ENCODE results near the gene RERE. TPM values are rescaled to one million over a fixed set of nuclear protein-coding genes. Genes with fewer than 3 reads are reported as not detected.

RERE gene
- total RNA-seq, 1 donor from 2014 or later = 1,626 TPM

DNA sequence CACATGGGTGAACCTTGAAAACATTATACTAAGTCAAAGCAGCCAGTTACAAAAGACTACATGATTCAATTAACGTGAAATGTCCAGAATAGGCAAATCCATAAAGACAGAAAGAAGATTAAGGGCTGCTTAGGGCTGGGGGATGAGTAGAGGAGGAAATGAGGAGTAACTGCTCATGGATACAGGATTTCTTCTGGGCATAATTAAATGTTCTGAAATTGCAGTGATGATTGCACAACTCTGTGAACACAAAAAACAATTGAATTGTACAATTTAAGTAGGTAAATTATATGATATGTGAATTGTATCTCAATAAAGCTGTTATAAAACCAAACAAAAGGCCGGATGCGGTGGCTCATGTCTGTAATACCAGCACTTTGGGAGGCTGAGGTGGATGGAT lies 52.2 kb downstream of the RERE start:
- no peak for DNase-seq (ENCODE audit: low spot score in 2 of 2)
- FAIRE-seq = no peak

DNA sequence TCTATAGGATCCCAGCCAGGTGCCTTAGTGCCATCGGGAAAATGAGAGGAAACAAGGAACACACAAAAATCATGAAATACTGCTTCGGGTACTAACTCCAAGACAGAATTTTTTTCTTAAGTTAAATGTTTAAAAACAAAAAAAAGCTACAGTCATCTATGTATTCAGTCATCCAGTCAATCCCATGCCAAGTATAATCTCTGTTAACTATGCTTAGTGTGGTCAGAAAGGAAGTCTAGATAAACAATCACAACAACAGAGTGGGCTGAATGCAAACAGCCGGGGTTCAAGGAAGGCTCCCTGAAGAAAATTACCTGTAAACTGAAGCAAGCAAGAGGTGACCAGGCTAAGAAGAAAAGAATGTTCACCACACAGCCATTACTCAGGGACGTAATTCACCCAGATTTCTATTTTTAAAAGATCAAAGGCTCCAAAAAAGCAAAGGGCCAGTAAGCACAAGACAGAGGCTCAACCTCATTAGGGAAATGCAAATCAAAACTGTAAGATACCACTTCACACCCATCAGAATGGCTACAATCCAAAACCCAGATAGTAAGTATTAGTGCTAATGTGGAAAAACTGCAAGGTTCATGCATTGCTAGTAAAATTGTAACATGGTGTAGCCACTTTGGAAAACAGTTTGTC lies 53.0 kb downstream of the RERE start:
- DNase-seq (ENCODE audit: low spot score in 2 of 2) (no peak), FAIRE-seq (no peak)

DNA sequence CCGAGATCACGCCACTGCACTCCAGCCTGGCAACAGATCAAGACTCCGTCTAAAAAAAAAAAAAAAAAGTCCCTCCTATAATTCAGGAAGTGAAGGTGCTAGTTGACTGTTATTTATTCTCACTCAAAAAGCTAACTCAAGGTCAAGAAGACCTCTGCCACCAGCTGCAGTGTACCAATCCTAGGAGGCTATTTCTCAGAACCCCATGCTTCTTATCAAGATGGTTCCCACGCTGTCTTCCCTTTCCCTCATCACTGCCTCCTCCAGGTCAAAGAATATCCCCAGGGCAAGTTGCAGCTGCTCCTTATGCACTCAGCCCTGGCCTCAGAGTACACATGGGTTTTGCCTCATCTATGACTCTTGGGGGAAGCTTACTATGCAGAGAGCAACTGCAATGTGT lies 53.6 kb downstream of the RERE start:
- FAIRE-seq = no peak
- no peak for DNase-seq (ENCODE audit: low spot score in 2 of 2)

DNA sequence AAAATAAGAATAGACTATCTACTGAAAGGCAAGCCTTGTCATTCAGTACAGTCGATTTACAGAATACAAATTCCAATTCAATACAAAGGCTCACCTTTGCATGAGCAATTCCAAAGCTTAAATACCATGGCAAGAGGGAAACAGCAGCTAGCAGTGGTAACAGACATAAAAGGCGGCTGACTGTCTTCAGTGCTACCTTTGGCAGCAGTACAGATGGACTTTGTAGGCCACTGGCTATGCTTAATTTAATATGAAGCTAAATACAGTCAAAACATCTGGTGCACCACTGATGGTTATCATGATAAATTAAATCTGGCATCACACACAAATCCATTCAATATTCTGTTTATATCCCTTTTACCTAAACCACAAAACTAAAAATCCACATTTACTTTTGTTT lies 62.4 kb downstream of the RERE start:
- DNase-seq (ENCODE audit: low spot score in 2 of 2) = no peak

DNA sequence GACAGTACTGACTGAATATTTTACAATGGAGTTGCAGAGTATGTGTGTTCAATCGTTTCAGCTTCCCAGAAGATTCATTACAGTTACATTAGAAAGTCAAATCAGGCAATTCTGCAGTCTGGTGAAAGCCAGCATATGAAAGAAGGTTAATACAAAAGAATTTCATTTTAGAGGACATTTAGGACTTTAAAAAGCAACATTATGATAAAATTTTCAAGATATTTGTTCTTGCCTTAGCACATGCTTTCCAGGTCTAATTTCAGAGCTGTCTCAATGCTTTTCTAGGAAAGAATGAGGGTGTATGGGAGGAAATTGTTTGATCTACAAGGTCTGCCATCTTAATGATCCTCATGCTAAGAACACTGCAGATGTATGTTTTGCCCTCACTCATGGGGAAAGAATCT lies 63.2 kb downstream of the RERE start:
- DNase-seq (ENCODE audit: low spot score in 2 of 2) (no peak), FAIRE-seq (no peak)

More for the DNA sequence above, 62.4 kb downstream of the RERE start:
- no peak for FAIRE-seq

DNA sequence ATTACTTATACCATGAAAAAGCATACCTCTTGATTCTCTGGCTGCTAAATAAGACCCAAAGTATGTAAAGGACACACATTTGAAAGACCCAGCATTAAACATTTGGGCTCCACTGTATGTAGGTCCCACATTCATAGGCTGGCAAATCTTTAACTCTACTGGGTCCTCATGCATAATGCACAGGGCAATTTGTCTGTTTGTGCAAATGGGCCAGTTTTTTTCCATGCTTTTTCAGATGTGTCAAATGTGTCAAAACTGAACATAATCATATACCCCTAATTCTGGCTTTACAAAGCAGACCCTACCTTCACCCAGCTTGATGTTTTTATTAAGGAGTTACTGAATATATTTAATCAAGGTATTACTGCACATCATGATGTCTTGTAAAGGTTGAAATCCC lies 63.7 kb downstream of the RERE start:
- DNase-seq (ENCODE audit: low spot score in 2 of 2) (no peak), FAIRE-seq (no peak)

DNA sequence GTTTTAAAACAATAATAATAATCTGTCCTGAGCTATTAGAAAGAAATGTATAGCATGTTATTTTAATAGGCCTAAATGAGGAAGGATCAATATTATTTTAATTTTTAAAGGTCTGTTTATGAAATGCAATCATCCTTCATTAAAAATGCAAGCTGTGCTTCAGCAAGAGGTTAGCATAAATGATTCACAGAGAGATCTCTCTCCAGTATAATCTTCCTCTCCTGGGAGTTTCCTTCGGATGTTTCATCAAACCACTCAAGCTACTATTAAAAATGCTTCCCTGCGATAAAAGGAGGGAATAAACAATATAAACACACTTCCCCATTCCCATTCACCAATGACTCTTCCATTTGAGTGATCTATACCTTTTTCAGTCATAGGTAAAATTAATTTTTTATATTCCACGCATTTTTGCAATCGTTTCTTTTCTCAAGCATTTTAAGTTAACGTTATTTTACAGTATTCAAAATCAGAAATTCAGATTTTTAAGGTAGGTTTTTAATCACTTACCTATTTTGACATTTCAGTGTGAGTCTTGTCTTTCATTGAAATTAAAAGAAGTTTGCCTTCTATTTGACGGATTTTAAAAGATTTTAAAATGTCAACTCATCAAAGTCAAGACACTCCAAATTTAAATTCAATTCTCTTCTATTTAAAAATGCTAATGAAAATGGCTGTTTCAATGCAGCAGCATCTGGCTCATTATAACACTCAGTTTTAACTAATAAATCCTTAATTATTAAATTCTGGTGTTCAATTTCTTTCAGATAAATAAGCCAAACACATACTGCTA lies 64.3 kb downstream of the RERE start:
- peak; percentile 24 for FAIRE-seq
- no peak for DNase-seq (ENCODE audit: low spot score in 2 of 2)

DNA sequence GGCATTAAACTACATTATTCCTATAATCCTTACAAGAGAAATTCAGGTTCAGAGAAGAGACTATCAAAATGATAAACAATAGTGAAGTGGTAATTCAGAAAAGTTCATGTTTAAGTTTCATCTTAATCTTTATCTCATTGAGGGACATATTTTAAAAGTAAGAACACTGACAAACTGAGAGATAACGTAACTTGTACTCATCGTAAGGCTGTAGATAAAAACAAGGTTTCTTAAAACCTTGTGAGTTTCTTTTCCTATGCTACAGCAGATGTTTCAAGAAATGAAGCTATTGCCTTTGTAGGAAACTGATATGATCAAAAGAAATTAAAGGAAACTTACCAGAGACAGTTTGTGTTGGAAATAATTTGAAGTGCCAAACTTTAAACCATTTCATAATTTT lies 65.0 kb downstream of the RERE start:
- DNase-seq (ENCODE audit: low spot score in 2 of 2) = no peak
- no peak for FAIRE-seq

DNA sequence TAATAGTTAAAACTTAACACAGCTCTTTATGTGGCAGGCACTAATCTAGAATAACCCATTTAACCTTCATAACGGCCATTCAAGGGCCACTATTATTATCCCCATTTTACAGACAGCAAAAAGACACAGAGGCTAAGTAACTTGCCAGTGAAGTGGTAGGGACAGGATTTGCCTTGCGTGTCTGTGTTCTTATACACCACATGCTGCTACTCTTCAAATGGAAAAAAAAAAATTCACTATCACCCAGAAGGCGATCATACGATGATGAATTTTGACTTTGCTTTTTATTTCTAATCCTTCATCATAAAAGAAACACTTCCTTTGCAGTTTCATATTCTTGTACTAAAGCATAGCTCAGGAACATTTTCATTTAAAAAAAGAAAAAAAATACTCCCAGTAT lies 65.5 kb downstream of the RERE start:
- FAIRE-seq = no peak

DNA sequence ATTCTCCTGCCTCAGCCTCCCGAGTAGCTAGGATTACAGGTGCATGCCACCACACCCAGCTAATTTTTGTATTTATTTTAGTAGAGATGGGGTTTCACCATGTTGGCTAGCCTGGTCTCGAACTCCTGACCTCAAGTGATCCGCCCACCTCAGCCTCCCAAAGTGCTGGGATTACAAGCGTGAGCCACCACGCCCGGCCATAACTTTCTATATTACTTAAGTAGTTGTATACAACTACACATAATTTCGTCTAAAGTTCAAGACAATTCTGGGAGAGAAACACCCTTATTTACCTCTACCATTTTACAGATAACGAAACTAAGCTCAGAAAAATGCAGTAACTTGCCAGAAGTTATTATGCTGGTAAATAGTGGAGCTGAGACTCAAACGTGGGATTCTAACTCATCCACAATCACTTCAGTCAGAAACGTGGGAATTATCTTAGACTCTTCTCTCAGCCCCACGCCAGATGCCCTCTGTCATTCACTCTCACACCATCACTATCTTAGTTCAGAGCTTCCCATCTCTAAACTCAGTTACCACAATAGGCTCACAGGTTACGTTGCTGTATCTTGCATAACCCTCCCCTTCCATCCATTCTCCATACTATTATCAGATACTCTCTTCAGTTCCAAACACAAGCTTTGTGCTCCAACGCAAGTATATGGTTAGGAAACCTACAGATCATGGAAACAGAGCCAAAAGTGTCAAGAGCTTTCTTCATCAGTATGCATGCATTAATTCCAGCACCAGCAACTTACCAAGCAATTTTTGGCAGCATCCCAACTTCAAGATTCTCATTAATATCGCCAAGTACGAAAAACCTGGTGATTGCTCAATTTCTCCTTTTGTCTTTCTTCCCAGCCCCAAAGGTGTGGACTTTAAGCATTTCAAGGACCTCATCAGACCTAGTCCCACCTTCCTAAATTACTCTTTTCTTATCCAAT lies 69.3 kb downstream of the RERE start:
- DNase-seq (ENCODE audit: low spot score in 2 of 2) = no peak
- FAIRE-seq = no peak

More for the DNA sequence above, 65.5 kb downstream of the RERE start:
- DNase-seq (ENCODE audit: low spot score in 2 of 2) = no peak

DNA sequence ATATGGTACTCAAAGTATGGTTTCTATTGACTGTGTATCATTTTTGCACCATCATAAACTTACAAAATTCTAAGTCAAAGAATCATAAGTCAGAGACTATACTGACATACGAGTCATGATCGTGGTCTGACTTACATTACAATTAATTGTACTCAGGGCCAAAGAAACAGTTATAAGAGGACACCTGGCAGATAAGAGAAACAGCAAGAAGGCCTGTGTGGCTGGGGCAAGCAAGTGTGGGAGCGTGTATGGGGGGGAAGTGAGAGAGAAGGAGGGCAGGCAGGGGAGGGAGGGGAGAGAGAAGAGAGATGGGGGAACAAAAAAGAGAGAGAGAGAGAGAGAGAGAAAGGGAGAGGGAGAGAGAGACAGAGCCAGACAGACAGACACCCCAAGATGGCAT lies 70.9 kb downstream of the RERE start:
- DNase-seq (ENCODE audit: low spot score in 2 of 2) (no peak), FAIRE-seq (no peak)

DNA sequence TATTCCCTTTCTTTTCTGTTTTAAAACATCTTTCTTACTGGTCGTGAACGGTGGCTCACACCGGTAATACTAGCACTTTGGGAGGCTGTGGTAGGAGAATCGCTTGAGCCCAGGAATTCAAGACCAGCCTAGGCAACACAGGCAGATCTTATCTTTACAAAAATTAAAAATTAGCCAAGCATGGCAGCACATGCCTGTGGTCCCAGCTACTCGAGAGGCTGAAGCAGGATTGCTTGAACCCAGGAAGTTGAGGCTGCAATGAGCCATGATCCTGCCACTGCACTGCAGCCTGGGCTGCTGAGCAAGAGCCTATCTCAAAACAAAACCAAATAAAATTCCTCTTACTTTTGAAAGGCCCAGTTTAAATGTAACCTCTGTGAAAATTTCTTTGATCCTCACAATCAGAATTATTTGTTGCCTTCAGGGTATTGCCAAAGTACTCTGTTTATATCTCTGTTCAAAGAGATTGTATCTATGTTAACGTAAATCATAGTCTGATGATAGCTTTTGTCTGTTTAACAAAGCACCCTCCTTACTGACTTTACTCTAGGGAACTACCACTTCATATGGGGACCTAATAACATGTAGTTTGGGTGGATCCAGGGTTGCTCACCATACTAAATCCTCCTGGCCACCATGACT lies 71.6 kb downstream of the RERE start:
- FAIRE-seq (no peak), DNase-seq (ENCODE audit: low spot score in 2 of 2) (no peak)

DNA sequence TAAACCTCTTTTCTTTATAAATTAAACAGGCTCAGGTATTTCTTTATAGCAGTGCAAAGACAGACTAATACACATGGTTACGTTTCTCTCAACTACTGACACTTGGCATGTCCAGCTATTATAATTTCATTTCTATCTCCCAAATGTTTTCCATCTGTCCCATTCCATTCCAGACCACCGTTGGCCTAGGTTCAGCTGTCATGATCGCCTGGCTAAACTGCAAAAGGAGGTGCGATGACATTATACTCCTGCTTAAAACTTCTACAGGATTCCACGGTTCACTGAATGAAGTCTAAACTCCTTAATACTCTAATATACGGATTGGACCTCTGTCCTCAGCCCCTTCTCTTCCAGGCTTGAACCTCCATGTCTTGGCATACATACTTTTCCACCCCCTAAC lies 72.1 kb downstream of the RERE start:
- no peak for FAIRE-seq
- DNase-seq (ENCODE audit: low spot score in 2 of 2) = no peak

DNA sequence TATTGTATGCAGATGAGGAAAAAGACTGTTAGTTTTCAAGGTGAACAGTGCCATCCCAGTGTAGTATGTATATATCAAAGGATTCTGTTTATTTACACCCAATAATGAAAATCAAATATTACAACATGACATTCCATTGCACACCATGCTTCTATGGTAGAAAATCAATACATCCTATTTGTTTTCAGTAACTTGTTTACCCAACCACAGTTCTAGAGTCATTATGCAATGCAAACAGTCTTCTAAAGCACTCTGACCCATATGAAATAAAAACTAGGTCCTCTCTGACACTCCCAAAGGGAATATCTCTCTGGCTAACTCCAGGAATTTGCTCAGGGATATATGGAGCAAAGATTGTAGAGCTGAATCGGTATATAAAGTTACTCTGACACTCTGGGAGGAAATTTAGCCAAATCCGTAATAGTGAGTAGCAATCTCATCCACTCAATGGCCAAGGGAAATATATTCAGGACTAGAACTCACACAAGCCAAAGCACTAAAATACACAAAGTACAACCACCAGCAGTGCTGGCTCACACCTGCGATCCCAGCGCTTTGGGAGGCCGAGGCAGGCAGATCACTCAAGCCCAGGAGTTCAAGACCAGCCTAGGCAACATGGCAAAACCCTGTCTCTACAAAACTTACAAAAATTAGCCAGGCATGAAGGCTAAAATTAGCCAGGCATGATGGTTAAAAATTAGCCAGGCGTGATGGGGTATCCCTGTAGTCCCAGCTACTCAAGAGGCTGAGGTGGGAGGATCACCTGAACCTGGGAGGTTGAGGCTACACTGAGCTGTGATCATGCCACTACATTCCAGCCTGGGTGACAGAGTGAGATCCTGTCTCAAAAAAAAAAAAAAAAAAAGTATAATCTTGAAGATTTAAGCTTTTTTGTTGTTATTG lies 75.2 kb downstream of the RERE start:
- FAIRE-seq (no peak), DNase-seq (ENCODE audit: low spot score in 2 of 2) (no peak)

DNA sequence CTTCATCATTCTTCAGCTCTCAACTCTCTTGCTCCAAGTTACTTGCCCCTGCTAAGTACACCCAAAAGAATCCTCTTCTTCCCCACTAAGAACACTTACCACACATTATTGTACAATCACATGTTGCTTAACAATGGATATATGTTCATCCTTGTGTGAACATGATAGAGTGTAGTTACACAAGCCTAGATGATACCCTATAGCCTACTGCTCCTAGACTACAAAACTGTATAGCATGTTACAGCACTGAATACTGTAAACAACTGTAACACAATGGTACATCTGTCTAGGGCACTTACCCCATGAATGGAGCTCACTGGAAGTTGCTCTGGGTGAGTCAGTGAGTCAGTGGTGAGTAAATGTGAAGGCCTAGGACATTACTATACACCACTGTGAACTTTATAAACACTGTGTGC lies 77.4 kb downstream of the RERE start:
- FAIRE-seq (no peak), DNase-seq (ENCODE audit: low spot score in 2 of 2) (no peak)

DNA sequence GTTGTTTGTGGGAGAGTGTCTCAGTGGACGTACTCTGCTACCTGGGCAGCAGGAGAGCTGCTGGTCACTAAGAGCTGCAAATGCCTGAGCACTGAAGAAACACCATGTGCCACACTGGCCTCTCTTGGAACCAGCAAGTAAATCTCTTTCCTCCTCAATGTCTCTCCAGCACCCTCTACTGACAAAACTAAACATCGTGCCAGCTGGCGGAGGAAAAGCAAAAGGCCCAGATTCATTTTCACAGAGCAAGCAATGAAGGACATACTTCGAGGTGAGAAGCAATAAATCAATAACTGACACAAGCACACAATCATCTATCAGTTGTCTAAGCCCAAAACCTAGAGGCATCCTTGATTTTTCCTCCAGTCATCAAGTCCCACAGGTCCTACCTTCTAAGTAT lies 78.1 kb downstream of the RERE start:
- no peak for DNase-seq (ENCODE audit: low spot score in 2 of 2)
- no peak for FAIRE-seq

DNA sequence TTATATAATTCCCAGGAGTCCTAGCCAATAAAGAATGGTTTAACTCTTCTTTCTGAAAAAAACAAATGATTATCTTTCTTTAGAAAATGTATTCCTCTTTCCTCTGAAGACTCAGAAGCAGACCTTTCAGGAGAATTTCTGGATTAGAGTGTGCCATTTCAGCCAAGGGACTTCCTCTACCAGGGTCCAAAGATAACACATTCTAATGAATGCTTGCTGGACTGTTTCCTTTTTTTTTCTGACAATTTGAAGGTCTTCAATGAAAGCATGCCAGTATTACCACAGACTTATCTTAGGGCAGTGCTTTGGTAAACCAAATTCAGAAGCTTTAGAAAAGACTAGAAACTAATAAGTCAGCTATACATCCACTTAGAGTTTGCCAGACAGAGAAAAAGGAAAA lies 80.5 kb downstream of the RERE start:
- DNase-seq (ENCODE audit: low spot score in 2 of 2) = no peak
- no peak for FAIRE-seq

DNA sequence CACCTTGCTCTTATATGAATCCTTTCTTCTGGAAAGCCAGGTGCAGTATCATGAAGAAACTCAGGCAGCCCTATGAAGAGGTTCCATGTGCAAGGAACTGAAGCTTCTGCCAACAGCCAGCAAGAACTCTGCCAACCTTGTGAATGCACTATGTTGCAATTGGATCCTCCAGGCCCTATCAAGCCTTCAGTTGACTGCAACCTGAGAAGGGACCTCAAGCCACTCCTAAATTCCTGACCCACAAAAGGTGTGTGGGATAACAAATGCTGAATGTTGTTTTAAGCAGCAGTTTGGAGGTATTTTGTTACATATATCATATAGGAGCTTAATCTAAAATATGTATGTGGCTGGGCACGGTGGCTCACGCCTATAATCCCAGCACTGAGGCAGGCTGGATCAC lies 84.0 kb downstream of the RERE start:
- DNase-seq (ENCODE audit: low spot score in 2 of 2) = no peak
- FAIRE-seq = no peak

DNA sequence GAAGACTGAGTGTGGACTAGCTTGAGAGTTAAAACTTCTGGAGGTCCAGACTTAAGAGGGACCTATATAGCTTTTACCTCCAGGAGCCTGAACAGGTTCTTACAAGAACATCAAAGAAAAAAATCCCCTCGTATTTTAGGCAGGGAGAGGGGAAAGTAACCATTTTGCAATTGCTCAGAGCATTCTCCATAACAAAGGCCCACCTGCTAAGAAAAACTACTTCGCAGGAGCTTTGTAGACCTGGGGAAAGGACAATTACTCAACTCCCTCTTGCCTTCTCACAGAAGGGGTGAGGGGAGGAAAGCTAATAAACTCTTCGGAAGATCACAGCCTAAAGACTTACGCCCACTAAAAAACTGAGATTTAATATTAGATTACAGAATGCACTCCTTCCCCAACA lies 86.3 kb downstream of the RERE start:
- DNase-seq (ENCODE audit: low spot score in 2 of 2) (no peak), FAIRE-seq (no peak)

DNA sequence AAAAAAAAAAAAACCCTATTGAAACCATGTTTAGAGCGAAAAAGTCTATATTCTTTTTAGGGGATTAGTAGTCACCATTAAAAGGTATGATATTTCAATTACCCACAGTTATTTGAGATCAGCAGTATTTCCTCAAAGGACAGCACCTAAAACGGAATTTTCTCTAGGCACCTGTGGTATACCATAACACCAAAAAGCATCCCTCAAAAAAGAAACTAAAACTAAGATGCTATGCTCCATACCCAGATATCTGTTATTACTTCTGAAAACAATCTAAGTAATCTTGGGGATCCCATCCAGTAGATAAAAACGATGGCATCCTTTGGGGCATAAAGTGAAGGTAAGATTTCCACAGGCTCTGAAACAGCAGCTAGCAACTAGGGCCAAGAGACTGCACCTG lies 89.0 kb downstream of the RERE start:
- FAIRE-seq (no peak), DNase-seq (ENCODE audit: low spot score in 2 of 2) (no peak)
